Measurements from ENCODE around the gene SCN7A.

- TF ChIP-seq CTCF (IDR thresholded peaks at IDR 0.05; ENCODE audit: insufficient read depth, low read length, poor library complexity, severe bottlenecking) = no peak
- no peak for TF ChIP-seq EZH2phosphoT487 (conservative IDR thresholded peaks at IDR 0.05; ENCODE audit: low read length)
Observed at GRCh38 chr2:166487171-166487570, 6.9 kb downstream of the SCN7A start.
